ENCODE measurements around the gene ASTE1.

Gene ASTE1

GRCh38 chr3:130963878-130964277 lies 62.7 kb downstream of the ASTE1 start:
- Histone ChIP-seq H3K79me2 (ENCODE audit: control insufficient read depth, insufficient read depth, low read length) (no peaks in the 10 kb centered on the region), H3K56ac (ENCODE audit: low read length) (no peak overlapping the region), H3K4me2 (ENCODE audit: low read length) (no peak overlapping the region), H3K27ac (ENCODE audit: low read depth, low read length) (no peak overlapping the region), H3K4ac (ENCODE audit: low read depth, low read length) (no peak overlapping the region), H2BK120ac (ENCODE audit: low read depth, low read length) (no peak overlapping the region), H3K18ac (ENCODE audit: low read length) (no peak overlapping the region), H2AK5ac (ENCODE audit: low read length) (no peak overlapping the region), H4K8ac (ENCODE audit: low read depth, low read length) (no peak overlapping the region), H2BK5ac (ENCODE audit: low read length) (no peak overlapping the region), H3K9ac (ENCODE audit: low read length) (no peak overlapping the region), H3K36me3 (ENCODE audit: control insufficient read depth, insufficient read depth, low read length) (no peaks in the 10 kb centered on the region), H4K5ac (ENCODE audit: low read length) (no peak overlapping the region), H3K4me1 (ENCODE audit: control insufficient read depth, low read depth, low read length) (no peaks in the 10 kb centered on the region), H3K79me1 (ENCODE audit: low read length) (no peaks in the 10 kb centered on the region), H3K4me3 (ENCODE audit: low read length) (no peak overlapping the region), H3K27me3 (ENCODE audit: insufficient read depth, low read length, poor library complexity) (no peaks in the 10 kb centered on the region), H2BK15ac (replicated peaks; ENCODE audit: low read depth) (no peak overlapping the region), H3K23ac (ENCODE audit: low read length) (no peak overlapping the region)
- WGBS (ENCODE audit: extremely low coverage, insufficient coverage, low lambda C conversion rate): no CpG with 5 or more reads among the region's 3 CpGs
- peak; percentile 80 for DNase-seq
